ENCODE data around the gene ROMO1. TPM values are rescaled to one million over a fixed set of nuclear protein-coding genes. Genes with fewer than 3 reads are reported as not detected.
A peak's percentile ranks its signal among the peaks of the same experiment; 100 is the strongest.

ROMO1 gene
- total and polyA plus RNA-seq, 2 experiments from 2014 or later: 152 to 881 TPM

GRCh38 chr20:35709259-35709658, 10.1 kb downstream of the ROMO1 start:
- TF ChIP-seq EZH2 (IDR thresholded peaks at IDR 0.05; ENCODE audit: low read depth, unreplicated experiment) (no peak), ZNF331 (CRISPR knock-in tag; IDR thresholded peaks at IDR 0.05; ENCODE audit: low read depth) (no peak), POLR2AphosphoS5 (IDR thresholded peaks at IDR 0.05; ENCODE audit: low read depth) (no peak), ZNF114 (CRISPR knock-in tag; IDR thresholded peaks at IDR 0.05) (no peak), NANOG (IDR thresholded peaks at IDR 0.05; ENCODE audit: borderline replicate concordance) (no peak)
- TF ChIP-seq, protein P1, sequence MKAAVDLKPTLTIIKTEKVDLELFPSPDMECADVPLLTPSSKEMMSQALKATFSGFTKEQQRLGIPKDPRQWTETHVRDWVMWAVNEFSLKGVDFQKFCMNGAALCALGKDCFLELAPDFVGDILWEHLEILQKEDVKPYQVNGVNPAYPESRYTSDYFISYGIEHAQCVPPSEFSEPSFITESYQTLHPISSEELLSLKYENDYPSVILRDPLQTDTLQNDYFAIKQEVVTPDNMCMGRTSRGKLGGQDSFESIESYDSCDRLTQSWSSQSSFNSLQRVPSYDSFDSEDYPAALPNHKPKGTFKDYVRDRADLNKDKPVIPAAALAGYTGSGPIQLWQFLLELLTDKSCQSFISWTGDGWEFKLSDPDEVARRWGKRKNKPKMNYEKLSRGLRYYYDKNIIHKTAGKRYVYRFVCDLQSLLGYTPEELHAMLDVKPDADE (IDR thresholded peaks at IDR 0.05): no peak
- TF ChIP-seq, protein P2, sequence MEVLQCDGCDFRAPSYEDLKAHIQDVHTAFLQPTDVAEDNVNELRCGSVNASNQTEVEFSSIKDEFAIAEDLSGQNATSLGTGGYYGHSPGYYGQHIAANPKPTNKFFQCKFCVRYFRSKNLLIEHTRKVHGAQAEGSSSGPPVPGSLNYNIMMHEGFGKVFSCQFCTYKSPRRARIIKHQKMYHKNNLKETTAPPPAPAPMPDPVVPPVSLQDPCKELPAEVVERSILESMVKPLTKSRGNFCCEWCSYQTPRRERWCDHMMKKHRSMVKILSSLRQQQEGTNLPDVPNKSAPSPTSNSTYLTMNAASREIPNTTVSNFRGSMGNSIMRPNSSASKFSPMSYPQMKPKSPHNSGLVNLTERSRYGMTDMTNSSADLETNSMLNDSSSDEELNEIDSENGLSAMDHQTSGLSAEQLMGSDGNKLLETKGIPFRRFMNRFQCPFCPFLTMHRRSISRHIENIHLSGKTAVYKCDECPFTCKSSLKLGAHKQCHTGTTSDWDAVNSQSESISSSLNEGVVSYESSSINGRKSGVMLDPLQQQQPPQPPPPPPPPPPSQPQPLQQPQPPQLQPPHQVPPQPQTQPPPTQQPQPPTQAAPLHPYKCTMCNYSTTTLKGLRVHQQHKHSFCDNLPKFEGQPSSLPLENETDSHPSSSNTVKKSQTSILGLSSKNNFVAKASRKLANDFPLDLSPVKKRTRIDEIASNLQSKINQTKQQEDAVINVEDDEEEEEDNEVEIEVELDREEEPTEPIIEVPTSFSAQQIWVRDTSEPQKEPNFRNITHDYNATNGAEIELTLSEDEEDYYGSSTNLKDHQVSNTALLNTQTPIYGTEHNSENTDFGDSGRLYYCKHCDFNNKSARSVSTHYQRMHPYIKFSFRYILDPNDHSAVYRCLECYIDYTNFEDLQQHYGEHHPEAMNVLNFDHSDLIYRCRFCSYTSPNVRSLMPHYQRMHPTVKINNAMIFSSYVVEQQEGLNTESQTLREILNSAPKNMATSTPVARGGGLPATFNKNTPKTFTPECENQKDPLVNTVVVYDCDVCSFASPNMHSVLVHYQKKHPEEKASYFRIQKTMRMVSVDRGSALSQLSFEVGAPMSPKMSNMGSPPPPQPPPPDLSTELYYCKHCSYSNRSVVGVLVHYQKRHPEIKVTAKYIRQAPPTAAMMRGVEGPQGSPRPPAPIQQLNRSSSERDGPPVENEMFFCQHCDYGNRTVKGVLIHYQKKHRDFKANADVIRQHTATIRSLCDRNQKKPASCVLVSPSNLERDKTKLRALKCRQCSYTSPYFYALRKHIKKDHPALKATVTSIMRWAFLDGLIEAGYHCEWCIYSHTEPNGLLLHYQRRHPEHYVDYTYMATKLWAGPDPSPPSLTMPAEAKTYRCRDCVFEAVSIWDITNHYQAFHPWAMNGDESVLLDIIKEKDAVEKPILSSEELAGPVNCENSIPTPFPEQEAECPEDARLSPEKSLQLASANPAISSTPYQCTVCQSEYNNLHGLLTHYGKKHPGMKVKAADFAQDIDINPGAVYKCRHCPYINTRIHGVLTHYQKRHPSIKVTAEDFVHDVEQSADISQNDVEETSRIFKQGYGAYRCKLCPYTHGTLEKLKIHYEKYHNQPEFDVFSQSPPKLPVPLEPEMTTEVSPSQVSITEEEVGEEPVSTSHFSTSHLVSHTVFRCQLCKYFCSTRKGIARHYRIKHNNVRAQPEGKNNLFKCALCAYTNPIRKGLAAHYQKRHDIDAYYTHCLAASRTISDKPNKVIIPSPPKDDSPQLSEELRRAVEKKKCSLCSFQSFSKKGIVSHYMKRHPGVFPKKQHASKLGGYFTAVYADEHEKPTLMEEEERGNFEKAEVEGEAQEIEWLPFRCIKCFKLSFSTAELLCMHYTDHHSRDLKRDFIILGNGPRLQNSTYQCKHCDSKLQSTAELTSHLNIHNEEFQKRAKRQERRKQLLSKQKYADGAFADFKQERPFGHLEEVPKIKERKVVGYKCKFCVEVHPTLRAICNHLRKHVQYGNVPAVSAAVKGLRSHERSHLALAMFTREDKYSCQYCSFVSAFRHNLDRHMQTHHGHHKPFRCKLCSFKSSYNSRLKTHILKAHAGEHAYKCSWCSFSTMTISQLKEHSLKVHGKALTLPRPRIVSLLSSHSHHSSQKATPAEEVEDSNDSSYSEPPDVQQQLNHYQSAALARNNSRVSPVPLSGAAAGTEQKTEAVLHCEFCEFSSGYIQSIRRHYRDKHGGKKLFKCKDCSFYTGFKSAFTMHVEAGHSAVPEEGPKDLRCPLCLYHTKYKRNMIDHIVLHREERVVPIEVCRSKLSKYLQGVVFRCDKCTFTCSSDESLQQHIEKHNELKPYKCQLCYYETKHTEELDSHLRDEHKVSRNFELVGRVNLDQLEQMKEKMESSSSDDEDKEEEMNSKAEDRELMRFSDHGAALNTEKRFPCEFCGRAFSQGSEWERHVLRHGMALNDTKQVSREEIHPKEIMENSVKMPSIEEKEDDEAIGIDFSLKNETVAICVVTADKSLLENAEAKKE (CRISPR knock-in tag; IDR thresholded peaks at IDR 0.05): no peak
- TF ChIP-seq, protein P3, sequence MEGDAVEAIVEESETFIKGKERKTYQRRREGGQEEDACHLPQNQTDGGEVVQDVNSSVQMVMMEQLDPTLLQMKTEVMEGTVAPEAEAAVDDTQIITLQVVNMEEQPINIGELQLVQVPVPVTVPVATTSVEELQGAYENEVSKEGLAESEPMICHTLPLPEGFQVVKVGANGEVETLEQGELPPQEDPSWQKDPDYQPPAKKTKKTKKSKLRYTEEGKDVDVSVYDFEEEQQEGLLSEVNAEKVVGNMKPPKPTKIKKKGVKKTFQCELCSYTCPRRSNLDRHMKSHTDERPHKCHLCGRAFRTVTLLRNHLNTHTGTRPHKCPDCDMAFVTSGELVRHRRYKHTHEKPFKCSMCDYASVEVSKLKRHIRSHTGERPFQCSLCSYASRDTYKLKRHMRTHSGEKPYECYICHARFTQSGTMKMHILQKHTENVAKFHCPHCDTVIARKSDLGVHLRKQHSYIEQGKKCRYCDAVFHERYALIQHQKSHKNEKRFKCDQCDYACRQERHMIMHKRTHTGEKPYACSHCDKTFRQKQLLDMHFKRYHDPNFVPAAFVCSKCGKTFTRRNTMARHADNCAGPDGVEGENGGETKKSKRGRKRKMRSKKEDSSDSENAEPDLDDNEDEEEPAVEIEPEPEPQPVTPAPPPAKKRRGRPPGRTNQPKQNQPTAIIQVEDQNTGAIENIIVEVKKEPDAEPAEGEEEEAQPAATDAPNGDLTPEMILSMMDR (conservative IDR thresholded peaks at IDR 0.05; ENCODE audit: low read depth in 2 of 2): no peak
- Histone ChIP-seq H3K27ac (ENCODE audit: low read depth) (peak overlapping the region; percentile 55), H3F3A (replicated peaks; ENCODE audit: low read depth) (peaks cover 43% of the 10 kb centered on the region), H3K9me2 (ENCODE audit: insufficient read depth) (no peaks in the 10 kb centered on the region), H3K4me3 (no peak overlapping the region), H4K20me1 (replicated peaks; ENCODE audit: insufficient read depth) (peaks cover 51% of the 10 kb centered on the region), H3K79me2 (replicated peaks; ENCODE audit: insufficient read depth) (peaks cover 51% of the 10 kb centered on the region), H3K27me3 (ENCODE audit: insufficient read depth) (no peaks in the 10 kb centered on the region), H2AFZ (no peak overlapping the region), H3K36me3 (ENCODE audit: insufficient read depth) (peaks cover 97% of the 10 kb centered on the region), H3K4me2 (no peak overlapping the region), H3K4me1 (ENCODE audit: insufficient read depth) (no peaks in the 10 kb centered on the region)
- Mint-ChIP-seq H3K36me3 (ENCODE audit: low read depth) (peaks cover 98% of the 10 kb centered on the region), H3K27me3 (ENCODE audit: insufficient read depth, low read depth, poor library complexity) (peaks cover 10% of the 10 kb centered on the region), H3K27ac (no peak overlapping the region), H3K4me1 (no peaks in the 10 kb centered on the region), H3K9me3 (no peaks in the 10 kb centered on the region), H3K4me3 (no peak overlapping the region)
- ATAC-seq (no peak; the same call in 2 of the 3 replicates), DNase-seq (ENCODE audit: low spot score) (no peak)

All from GM23338 (cell line).